HEK293 (cell line): Measurements from ENCODE around the gene SLC4A11.
A peak's percentile ranks its signal among the peaks of the same experiment; 100 is the strongest.
"Not testable (repeated sequence)": the region's sequence is repeated elsewhere in the genome, so short reads cannot be mapped to it uniquely, and the experiment has no call there.

Source experiments
- CTCF ChIA-PET: fragments of 350-600 bp; formaldehyde crosslinking; extraction: SDS; loops from one replicate; lab custom pipeline; 2021; ENCODE audit warnings: antibody characterized with exemption; lab: Yijun Ruan, JAX
- POLR2A ChIA-PET: fragments of 300-600 bp; formaldehyde crosslinking; extraction: SDS; loops from one replicate; lab custom pipeline; 2020; ENCODE audit warnings: antibody characterized with exemption, inconsistent platforms; lab: Yijun Ruan, JAX
- H3K27ac ChIP-seq: fragments of 200-500 bp; sonication (Bioruptor generic); 2 replicates; pipeline ENCODE4 v1.5.1; 2014; ENCODE audit warnings: low read depth, low read length, control low read depth, inconsistent platforms; ENCODE audit errors: extremely low read depth
- H3K36me3 ChIP-seq, 2 experiments: fragments of 200-500 bp in 1 of 2; sonication (Bioruptor generic) in 1 of 2; 1 replicate in 1 of 2; 2 replicates in 1 of 2; pipeline ENCODE4 v1.5.1; 2014 to 2017; ENCODE audit warnings: inconsistent platforms in 2 of 2, low read length in 2 of 2; ENCODE audit not compliant: control insufficient read depth in 2 of 2, insufficient read depth in 1 of 2
- H3K4me1 ChIP-seq: fragments of 200-500 bp; sonication (Bioruptor generic); 2 replicates; pipeline ENCODE4 v1.5.1; 2014; ENCODE audit warnings: mild to moderate bottlenecking, low read length, inconsistent platforms; ENCODE audit not compliant: control insufficient read depth, insufficient read depth
- H3K4me3 ChIP-seq: 2 replicates; pipeline ENCODE4 v1.5.1; 2011; ENCODE audit warnings: low read depth, mild to moderate bottlenecking, control low read depth, low read length, moderate library complexity
- H3K9me3 ChIP-seq: fragments of 200-500 bp; sonication (Bioruptor generic); 2 replicates; pipeline ENCODE4 v1.5.1; 2014; ENCODE audit warnings: low read depth, low read length, inconsistent platforms; ENCODE audit not compliant: control insufficient read depth, insufficient read depth
- BCL11B ChIP-seq: fragments of 450-650 bp; formaldehyde crosslinking; IDR thresholded peaks from 2 replicates; pipeline ENCODE4 v1.5.1; 2016; ENCODE audit warnings: low read depth, missing biosample characterization, missing genetic modification characterization
- EGR2 ChIP-seq: fragments of 450-650 bp; formaldehyde crosslinking; IDR thresholded peaks from 2 replicates; pipeline ENCODE4 v1.5.1; 2016; ENCODE audit warnings: low read depth, missing biosample characterization, missing genetic modification characterization
- GLIS1 ChIP-seq: fragments of 450-650 bp; formaldehyde crosslinking; IDR thresholded peaks from 2 replicates; pipeline ENCODE4 v1.5.1; 2016; ENCODE audit warnings: missing biosample characterization, missing genetic modification characterization
- KLF16 ChIP-seq: fragments of 450-650 bp; formaldehyde crosslinking; IDR thresholded peaks from 2 replicates; pipeline ENCODE4 v1.5.1; 2017; ENCODE audit warnings: missing biosample characterization, missing genetic modification characterization
- KLF9 ChIP-seq: fragments of 450-650 bp; formaldehyde crosslinking; IDR thresholded peaks from 2 replicates; pipeline ENCODE4 v1.5.1; 2016; ENCODE audit warnings: missing biosample characterization, missing genetic modification characterization, low read depth
- MZF1 ChIP-seq: fragments of 450-650 bp; formaldehyde crosslinking; IDR thresholded peaks from 2 replicates; pipeline ENCODE4 v1.5.1; 2017; ENCODE audit warnings: missing biosample characterization, missing genetic modification characterization, borderline replicate concordance
- OSR2 ChIP-seq: fragments of 450-650 bp; formaldehyde crosslinking; IDR thresholded peaks from 2 replicates; pipeline ENCODE4 v1.5.1; 2016; ENCODE audit warnings: missing biosample characterization, missing genetic modification characterization
- ZBTB17 ChIP-seq: fragments of 450-650 bp; formaldehyde crosslinking; IDR thresholded peaks from 2 replicates; pipeline ENCODE4 v1.5.1; 2016; ENCODE audit warnings: missing biosample characterization, missing genetic modification characterization
- ZFHX2 ChIP-seq: fragments of 450-650 bp; formaldehyde crosslinking; conservative IDR thresholded peaks from 2 replicates; pipeline ENCODE4 v1.5.1; 2016; ENCODE audit warnings: missing biosample characterization, missing genetic modification characterization
- ZNF121 ChIP-seq: fragments of 450-650 bp; formaldehyde crosslinking; IDR thresholded peaks from 2 replicates; pipeline ENCODE4 v1.5.1; 2016; ENCODE audit warnings: missing biosample characterization, missing genetic modification characterization
- ZNF132 ChIP-seq: fragments of 450-650 bp; formaldehyde crosslinking; IDR thresholded peaks from 2 replicates; pipeline ENCODE4 v1.5.1; 2017; ENCODE audit warnings: missing biosample characterization, missing genetic modification characterization, borderline replicate concordance
- ZNF146 ChIP-seq: fragments of 450-650 bp; formaldehyde crosslinking; IDR thresholded peaks from 2 replicates; pipeline ENCODE4 v1.5.1; 2016; ENCODE audit warnings: missing biosample characterization, missing genetic modification characterization
- ZNF202 ChIP-seq: fragments of 450-650 bp; formaldehyde crosslinking; IDR thresholded peaks from 2 replicates; pipeline ENCODE4 v1.5.1; 2016; ENCODE audit warnings: missing biosample characterization, missing genetic modification characterization, borderline replicate concordance
- ZNF211 ChIP-seq: fragments of 450-650 bp; formaldehyde crosslinking; IDR thresholded peaks from 2 replicates; pipeline ENCODE4 v1.5.1; 2016; ENCODE audit warnings: low read depth, missing biosample characterization, missing genetic modification characterization
- ZNF302 ChIP-seq: fragments of 450-650 bp; formaldehyde crosslinking; IDR thresholded peaks from 2 replicates; pipeline ENCODE4 v1.5.1; 2016; ENCODE audit warnings: missing biosample characterization, missing genetic modification characterization, low read depth
- ZNF350 ChIP-seq: fragments of 450-650 bp; formaldehyde crosslinking; IDR thresholded peaks from 2 replicates; pipeline ENCODE4 v1.5.0; 2017; ENCODE audit warnings: missing biosample characterization, mild to moderate bottlenecking, missing genetic modification characterization
- ZNF404 ChIP-seq: fragments of 450-650 bp; formaldehyde crosslinking; IDR thresholded peaks from 2 replicates; pipeline ENCODE4 v1.5.1; 2017; ENCODE audit warnings: missing biosample characterization, missing genetic modification characterization
- ZNF560 ChIP-seq: fragments of 450-650 bp; formaldehyde crosslinking; IDR thresholded peaks from 2 replicates; pipeline ENCODE4 v1.5.1; 2017; ENCODE audit warnings: missing biosample characterization, missing genetic modification characterization, borderline replicate concordance
- ZSCAN23 ChIP-seq: fragments of 450-650 bp; formaldehyde crosslinking; IDR thresholded peaks from 2 replicates; pipeline ENCODE4 v1.5.1; 2016; ENCODE audit warnings: missing biosample characterization, missing genetic modification characterization
- TF ChIP-seq, protein P1 (sequence below): fragments of 450-650 bp; formaldehyde crosslinking; conservative IDR thresholded peaks from 2 replicates; pipeline ENCODE4 v1.5.1; 2016; ENCODE audit warnings: low read depth, missing biosample characterization, missing genetic modification characterization

The SLC4A11 gene

GRCh38 chr20:3218307-3218988 is 20.5 kb downstream of the SLC4A11 start (continued):
- TF ChIP-seq ZNF560 (tag by site-specific recombination): no peak
- no peak for TF ChIP-seq ZNF121 (tag by site-specific recombination)
- TF ChIP-seq, all 188 proteins: peak for 23

- H3K4me3 ChIP-seq, POLR2A ChIA-PET, H3K27ac ChIP-seq, H3K4me1 ChIP-seq, H3K9me3 ChIP-seq: not testable (repeated sequence)
- peak; percentile 64 for TF ChIP-seq ZNF121 (tag by site-specific recombination)
- CTCF ChIA-PET: interaction anchor here (1.1 to 6.5 kb wide), 3 partner anchors 16 to 101 kb away, joined by 3 to 70 read pairs (median 5); no protein-coding TSS in a partner anchor
- H3K36me3 ChIP-seq: peaks cover 41 to 43% of the 10 kb centered on the region in 2 experiments; a peak in 2 of 3 replicates
These were observed 23.6 kb downstream of the SLC4A11 start for GRCh38 chr20:3215359-3215917.

- TF ChIP-seq ZSCAN23 (tag by site-specific recombination) (no peak), KLF9 (tag by site-specific recombination) (no peak), ZNF350 (no peak), ZNF132 (tag by site-specific recombination) (no peak), MZF1 (no peak), ZNF211 (tag by site-specific recombination) (no peak), ZNF146 (no peak)
- TF ChIP-seq, all 188 proteins: peak for 0
- H3K27ac ChIP-seq: no peak overlapping the region
- H3K4me3 ChIP-seq: no peak overlapping the region
- peaks cover 9% of the 10 kb centered on the region for H3K4me1 ChIP-seq
- POLR2A ChIA-PET: interaction anchor here (0.6 kb wide), 1 partner anchor 53 kb away, joined by 4 read pairs; the partner anchor contains the start of genes FASTKD5 and UBOX5
- H3K36me3 ChIP-seq: peaks cover 24 to 31% of the 10 kb centered on the region in 2 experiments; a peak in 2 of 3 replicates
- H3K9me3 ChIP-seq: no peaks in the 10 kb centered on the region
- CTCF ChIA-PET: interaction anchor here (0.5 to 1.1 kb wide), 4 partner anchors 11 to 360 kb away, joined by 3 to 4 read pairs (median 3); no protein-coding TSS in a partner anchor
These were observed 25.8 kb downstream of the SLC4A11 start for GRCh38 chr20:3213226-3213625.

GRCh38 chr20:3210346-3210745 is 28.6 kb downstream of the SLC4A11 start:
- H3K4me1 ChIP-seq: peaks cover 12% of the 10 kb centered on the region
- peak overlapping the region; percentile 69; the same call in 1 of the 2 replicates for H3K4me3 ChIP-seq
- H3K9me3 ChIP-seq: no peaks in the 10 kb centered on the region
- POLR2A ChIA-PET: interaction anchor here (1.3 to 1.5 kb wide), 2 partner anchors 17 to 22 kb away, joined by 3 to 5 read pairs; no protein-coding TSS in a partner anchor
- H3K36me3 ChIP-seq: peaks cover 7 to 21% of the 10 kb centered on the region in 2 experiments; a peak in 2 of 3 replicates
- CTCF ChIA-PET: interaction anchor here (1.2 to 3.1 kb wide), 2 partner anchors 8 to 49 kb away, joined by 3 to 21 read pairs; no protein-coding TSS in a partner anchor
- H3K27ac ChIP-seq: peak overlapping the region; percentile 61; the same call in 1 of the 2 replicates
- TF ChIP-seq EGR2 (tag by site-specific recombination) (peak; percentile 64; the same call in 1 of the 2 replicates), OSR2 (tag by site-specific recombination) (no peak), ZNF350 (no peak), ZNF202 (tag by site-specific recombination) (no peak), ZNF404 (tag by site-specific recombination) (no peak), ZBTB17 (tag by site-specific recombination) (no peak), ZNF302 (tag by site-specific recombination) (no peak), KLF16 (tag by site-specific recombination) (no peak), GLIS1 (tag by site-specific recombination) (no peak), MZF1 (no peak), BCL11B (no peak), ZFHX2 (tag by site-specific recombination) (peak; percentile 60)
- TF ChIP-seq, protein P1, sequence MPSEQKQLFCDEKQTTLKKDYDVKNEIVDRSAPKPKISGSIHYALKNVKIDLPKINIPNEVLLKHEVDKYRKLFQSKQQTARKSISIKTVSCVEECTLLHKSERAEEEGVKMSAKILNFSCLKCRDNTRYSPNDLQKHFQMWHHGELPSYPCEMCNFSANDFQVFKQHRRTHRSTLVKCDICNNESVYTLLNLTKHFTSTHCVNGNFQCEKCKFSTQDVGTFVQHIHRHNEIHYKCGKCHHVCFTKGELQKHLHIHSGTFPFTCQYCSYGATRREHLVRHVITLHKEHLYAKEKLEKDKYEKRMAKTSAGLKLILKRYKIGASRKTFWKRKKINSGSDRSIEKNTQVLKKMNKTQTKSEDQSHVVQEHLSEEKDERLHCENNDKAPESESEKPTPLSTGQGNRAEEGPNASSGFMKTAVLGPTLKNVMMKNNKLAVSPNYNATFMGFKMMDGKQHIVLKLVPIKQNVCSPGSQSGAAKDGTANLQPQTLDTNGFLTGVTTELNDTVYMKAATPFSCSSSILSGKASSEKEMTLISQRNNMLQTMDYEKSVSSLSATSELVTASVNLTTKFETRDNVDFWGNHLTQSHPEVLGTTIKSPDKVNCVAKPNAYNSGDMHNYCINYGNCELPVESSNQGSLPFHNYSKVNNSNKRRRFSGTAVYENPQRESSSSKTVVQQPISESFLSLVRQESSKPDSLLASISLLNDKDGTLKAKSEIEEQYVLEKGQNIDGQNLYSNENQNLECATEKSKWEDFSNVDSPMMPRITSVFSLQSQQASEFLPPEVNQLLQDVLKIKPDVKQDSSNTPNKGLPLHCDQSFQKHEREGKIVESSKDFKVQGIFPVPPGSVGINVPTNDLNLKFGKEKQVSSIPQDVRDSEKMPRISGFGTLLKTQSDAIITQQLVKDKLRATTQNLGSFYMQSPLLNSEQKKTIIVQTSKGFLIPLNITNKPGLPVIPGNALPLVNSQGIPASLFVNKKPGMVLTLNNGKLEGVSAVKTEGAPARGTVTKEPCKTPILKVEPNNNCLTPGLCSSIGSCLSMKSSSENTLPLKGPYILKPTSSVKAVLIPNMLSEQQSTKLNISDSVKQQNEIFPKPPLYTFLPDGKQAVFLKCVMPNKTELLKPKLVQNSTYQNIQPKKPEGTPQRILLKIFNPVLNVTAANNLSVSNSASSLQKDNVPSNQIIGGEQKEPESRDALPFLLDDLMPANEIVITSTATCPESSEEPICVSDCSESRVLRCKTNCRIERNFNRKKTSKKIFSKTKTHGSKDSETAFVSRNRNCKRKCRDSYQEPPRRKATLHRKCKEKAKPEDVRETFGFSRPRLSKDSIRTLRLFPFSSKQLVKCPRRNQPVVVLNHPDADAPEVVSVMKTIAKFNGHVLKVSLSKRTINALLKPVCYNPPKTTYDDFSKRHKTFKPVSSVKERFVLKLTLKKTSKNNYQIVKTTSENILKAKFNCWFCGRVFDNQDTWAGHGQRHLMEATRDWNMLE (tag by site-specific recombination): no peak
